NCI-H1436 treated with DMSO at 0.1 percent for 48 hours (cell line): ENCODE measurements around the gene ENAH.

Experiments
- DNase-seq: peaks from one replicate; lab custom pipeline; 2025; lab: John Stamatoyannopoulos, UW

Gene ENAH

GRCh38 chr1:225603538-225604354 lies 49.2 kb downstream of the ENAH start:
- DNase-seq: no peak

- DNase-seq: no peak
Observed at GRCh38 chr1:225602590-225603206, 50.2 kb downstream of the ENAH start.

GRCh38 chr1:225601902-225602589 lies 50.9 kb downstream of the ENAH start:
- no peak for DNase-seq

GRCh38 chr1:225598847-225599246 lies 54.1 kb downstream of the ENAH start:
- no peak for DNase-seq

GRCh38 chr1:225597926-225598575 lies 54.9 kb downstream of the ENAH start:
- no peak for DNase-seq

GRCh38 chr1:225596736-225597135 lies 56.2 kb downstream of the ENAH start:
- DNase-seq: no peak

- DNase-seq: no peak
Observed at GRCh38 chr1:225595974-225596551, 56.9 kb downstream of the ENAH start.

GRCh38 chr1:225595452-225595851 lies 57.5 kb downstream of the ENAH start:
- no peak for DNase-seq

- no peak for DNase-seq
Observed at GRCh38 chr1:225593414-225593813, 59.5 kb downstream of the ENAH start.

- no peak for DNase-seq
Observed at GRCh38 chr1:225592362-225593025, 60.4 kb downstream of the ENAH start.

GRCh38 chr1:225587310-225587709 lies 65.6 kb downstream of the ENAH start:
- no peak for DNase-seq

- DNase-seq: no peak
Observed at GRCh38 chr1:225581186-225581585, 71.7 kb downstream of the ENAH start.

- no peak for DNase-seq
Observed at GRCh38 chr1:225580238-225581099, 72.5 kb downstream of the ENAH start.

- DNase-seq: no peak
Observed at GRCh38 chr1:225578251-225578977, 74.5 kb downstream of the ENAH start.

- no peak for DNase-seq
Observed at GRCh38 chr1:225577241-225577640, 75.7 kb downstream of the ENAH start.

GRCh38 chr1:225573216-225573615 lies 79.7 kb downstream of the ENAH start:
- no peak for DNase-seq

- DNase-seq: no peak
Observed at GRCh38 chr1:225572422-225572821, 80.5 kb downstream of the ENAH start.

GRCh38 chr1:225567789-225568188 lies 85.1 kb downstream of the ENAH start:
- DNase-seq: no peak

GRCh38 chr1:225565847-225566246 lies 87.1 kb downstream of the ENAH start:
- DNase-seq: no peak

GRCh38 chr1:225561675-225562074 lies 91.2 kb downstream of the ENAH start:
- DNase-seq: no peak
